H1 (cell line): ENCODE data around the gene CCSER2. TPM values are rescaled to one million over a fixed set of nuclear protein-coding genes. Genes with fewer than 3 reads are reported as not detected.

ENCODE experiments used
- CTCF ChIA-PET: fragments of 300-600 bp; sonication (Branson Sonifier 250); formaldehyde crosslinking; loops from one replicate; lab custom pipeline; 2021; ENCODE audit not compliant: partially characterized antibody; lab: Charles Lee
- POLR2A ChIA-PET: fragments of 300-600 bp; sonication (Branson Sonifier 250); formaldehyde crosslinking; loops from one replicate; lab custom pipeline; 2021; ENCODE audit warnings: inconsistent platforms; ENCODE audit not compliant: partially characterized antibody; lab: Charles Lee
- DNase-seq, 2 experiments: peaks; one replicate each; pipeline versions ENCODE4 v3.0.0 to v3.0.0-alpha.2; 2010 to 2022; ENCODE audit warnings: low spot score in 2 of 2, low read depth in 1 of 2, mixed read lengths in 1 of 2
- FAIRE-seq: peaks from 2 replicates; lab custom pipeline; 2011; peaks lifted over from hg19 to GRCh38; lab: Jason Lieb, UNC
- H2AFZ ChIP-seq: 2 replicates; pipeline ENCODE4 v1.8.1; 2012; ENCODE audit warnings: low read length, inconsistent platforms
- H2AK5ac ChIP-seq: 2 replicates; pipeline ENCODE4 v1.6.1; 2013; ENCODE audit warnings: low read depth, low read length
- H2BK120ac ChIP-seq: replicated peaks from 2 replicates; pipeline ENCODE3; 2013; ENCODE audit warnings: low read depth, low read length, inconsistent platforms
- H2BK12ac ChIP-seq: 2 replicates; pipeline ENCODE4 v1.6.1; 2013; ENCODE audit warnings: low read depth, low read length
- H2BK15ac ChIP-seq: 2 replicates; pipeline ENCODE4 v1.6.1; 2013; ENCODE audit warnings: low read length
- H2BK20ac ChIP-seq: 2 replicates; pipeline ENCODE4 v1.6.1; 2013; ENCODE audit warnings: low read length
- H2BK5ac ChIP-seq: 2 replicates; pipeline ENCODE4 v1.6.1; 2013; ENCODE audit warnings: low read depth, low read length
- H3K14ac ChIP-seq: 2 replicates; pipeline ENCODE4 v1.6.1; 2013; ENCODE audit warnings: inconsistent platforms; ENCODE audit not compliant: insufficient read length
- H3K18ac ChIP-seq: 2 replicates; pipeline ENCODE4 v1.6.1; 2013; ENCODE audit warnings: low read length; ENCODE audit errors: extremely low read depth
- H3K23ac ChIP-seq: 2 replicates; pipeline ENCODE4 v1.6.1; 2013; ENCODE audit warnings: inconsistent platforms; ENCODE audit not compliant: insufficient read length
- H3K23me2 ChIP-seq: 2 replicates; pipeline ENCODE4 v1.6.1; 2013; ENCODE audit warnings: low read depth, low read length
- H3K27ac ChIP-seq: 2 replicates; pipeline ENCODE4 v1.6.1; 2011; ENCODE audit warnings: low read depth, low read length, inconsistent platforms
- H3K27me3 ChIP-seq, 4 experiments: replicated peaks in 1 of 4; 1 replicate in 1 of 4; 2 replicates in 3 of 4; pipeline versions ENCODE4 v1.6.1 to v1.8.1; 2011 to 2013; ENCODE audit warnings: low read length in 3 of 4, mild to moderate bottlenecking in 3 of 4, inconsistent platforms in 2 of 4, mixed read lengths in 2 of 4, moderate library complexity in 1 of 4; ENCODE audit not compliant: control insufficient read depth in 3 of 4, insufficient read depth in 3 of 4; ENCODE audit errors: extremely low read depth in 1 of 4
- H3K36me3 ChIP-seq, 4 experiments: 2 replicates each; pipeline versions ENCODE4 v1.6.1 to v1.8.1; 2011 to 2013; ENCODE audit warnings: mild to moderate bottlenecking in 4 of 4, low read length in 3 of 4, moderate library complexity in 2 of 4, control low read depth in 1 of 4, inconsistent platforms in 1 of 4; ENCODE audit not compliant: insufficient read depth in 4 of 4, control insufficient read depth in 2 of 4
- H3K4ac ChIP-seq: replicated peaks from 2 replicates; pipeline ENCODE3; 2013; ENCODE audit warnings: low read length, low read depth, mixed read lengths, inconsistent platforms; ENCODE audit not compliant: insufficient read length
- H3K4me1 ChIP-seq, 4 experiments: replicated peaks in 1 of 4; 1 replicate in 1 of 4; 2 replicates in 3 of 4; pipeline versions ENCODE4 v1.6.1 to v1.8.1; 2011 to 2013; ENCODE audit warnings: low read length in 3 of 4, inconsistent platforms in 2 of 4, mixed read lengths in 1 of 4; ENCODE audit not compliant: insufficient read depth in 4 of 4, control insufficient read depth in 3 of 4
- H3K4me2 ChIP-seq, 2 experiments: 2 replicates each; pipeline versions ENCODE4 v1.6.1 to v1.8.1; 2011 to 2013; ENCODE audit warnings: low read depth in 2 of 2, low read length in 2 of 2, control low read depth in 1 of 2, inconsistent platforms in 1 of 2, mild to moderate bottlenecking in 1 of 2; ENCODE audit not compliant: insufficient read depth in 1 of 2
- H3K4me3 ChIP-seq, 4 experiments: fragments of 200-600, 300-600 bp in 1 of 4; sonication (generic), shearing (Covaris generic), sonication (Bioruptor Twin) in 1 of 4; 2 replicates each; pipeline versions ENCODE4 v1.5.1 to v1.8.1; 2011 to 2016; ENCODE audit warnings: low read length in 4 of 4, low read depth in 3 of 4, control low read depth in 2 of 4, inconsistent platforms in 2 of 4, mild to moderate bottlenecking in 2 of 4, mixed read lengths in 1 of 4, moderate library complexity in 1 of 4; ENCODE audit not compliant: insufficient read depth in 2 of 4; ENCODE audit errors: extremely low read depth in 1 of 4
- H3K56ac ChIP-seq: replicated peaks from 2 replicates; pipeline ENCODE3; 2013; ENCODE audit warnings: low read depth, mild to moderate bottlenecking, mixed read lengths, low read length, inconsistent platforms; ENCODE audit not compliant: insufficient read length
- H3K79me1 ChIP-seq: 2 replicates; pipeline ENCODE4 v1.6.1; 2013; ENCODE audit warnings: low read depth, low read length, control low read depth
- H3K79me2 ChIP-seq, 2 experiments: 2 replicates each; pipeline versions ENCODE4 v1.6.1 to v1.8.1; 2012 to 2013; ENCODE audit warnings: low read length in 2 of 2, mild to moderate bottlenecking in 2 of 2, inconsistent platforms in 1 of 2; ENCODE audit not compliant: insufficient read depth in 2 of 2, control insufficient read depth in 1 of 2
- H3K9ac ChIP-seq, 4 experiments: replicated peaks in 1 of 4; 1 replicate in 1 of 4; 2 replicates in 3 of 4; pipeline versions ENCODE4 v1.6.1 to v1.8.1; 2011 to 2013; ENCODE audit warnings: low read depth in 3 of 4, low read length in 3 of 4, control low read depth in 2 of 4, mild to moderate bottlenecking in 2 of 4, moderate library complexity in 2 of 4, inconsistent platforms in 1 of 4; ENCODE audit errors: extremely low read depth in 1 of 4
- H3K9me3 ChIP-seq, 2 experiments: 2 replicates each; pipeline versions ENCODE4 v1.6.1 to v1.8.1; 2012 to 2013; ENCODE audit warnings: mild to moderate bottlenecking in 2 of 2, moderate library complexity in 2 of 2, control low read depth in 1 of 2, inconsistent platforms in 1 of 2, low read depth in 1 of 2, low read length in 1 of 2, mixed read lengths in 1 of 2; ENCODE audit not compliant: insufficient read depth in 2 of 2
- H4K20me1 ChIP-seq, 2 experiments: replicated peaks in 1 of 2; 2 replicates each; pipeline versions ENCODE3 to v1.8.1; 2011 to 2013; ENCODE audit warnings: inconsistent platforms in 2 of 2, low read length in 2 of 2, mild to moderate bottlenecking in 1 of 2; ENCODE audit not compliant: insufficient read depth in 2 of 2, control insufficient read depth in 1 of 2
- H4K5ac ChIP-seq: 2 replicates; pipeline ENCODE4 v1.6.1; 2013; ENCODE audit warnings: low read length, low read depth, mixed read lengths, inconsistent platforms; ENCODE audit not compliant: insufficient read length
- H4K8ac ChIP-seq: 2 replicates; pipeline ENCODE4 v1.8.0; 2013; ENCODE audit warnings: mild to moderate bottlenecking, moderate library complexity, low read length, inconsistent platforms; ENCODE audit not compliant: insufficient read depth; ENCODE audit errors: extremely low read depth
- H4K91ac ChIP-seq: replicated peaks from 2 replicates; pipeline ENCODE3; 2013; ENCODE audit warnings: low read length, mixed read lengths, inconsistent platforms; ENCODE audit not compliant: insufficient read length
- ASH2L ChIP-seq: fragments of 200-600, 300-600 bp; sonication (generic); IDR thresholded peaks from one replicate; pipeline ENCODE4 v1.7.1; 2017; ENCODE audit warnings: low read length
- EP300 ChIP-seq, 2 experiments: IDR thresholded peaks; 1 replicate in 1 of 2; 2 replicates in 1 of 2; pipeline ENCODE4 v1.6.1; 2011 to 2012; ENCODE audit warnings: low read depth in 2 of 2, low read length in 2 of 2, mild to moderate bottlenecking in 2 of 2, borderline replicate concordance in 1 of 2, inconsistent platforms in 1 of 2, moderate library complexity in 1 of 2
- KDM4A ChIP-seq: IDR thresholded peaks from one replicate; pipeline ENCODE4 v1.7.1; 2012; ENCODE audit warnings: low read depth, mild to moderate bottlenecking, moderate library complexity, low read length, inconsistent platforms; ENCODE audit not compliant: severe bottlenecking
- POU5F1 ChIP-seq: IDR thresholded peaks from 2 replicates; pipeline ENCODE4 v1.6.1; 2011; ENCODE audit warnings: low read depth, mild to moderate bottlenecking, low read length, moderate library complexity
- TAF7 ChIP-seq: optimal IDR thresholded peaks from 2 replicates; pipeline ENCODE3; 2011; ENCODE audit warnings: low read depth, mild to moderate bottlenecking, inconsistent platforms, low read length, moderate library complexity, borderline replicate concordance
- WGBS, 2 experiments: shearing (Covaris generic) in 1 of 2; methylation state at CpG; one replicate each; pipeline versions ENCODE4 v1.1.6 to v1.1.7; 2013 to 2015; ENCODE audit warnings: low lambda C conversion rate in 2 of 2, mixed read lengths in 2 of 2, inconsistent platforms in 1 of 2, low coverage in 1 of 2, missing lambda C conversion rate in 1 of 2; ENCODE audit not compliant: insufficient replicate concordance in 2 of 2, insufficient coverage in 1 of 2, insufficient read length in 1 of 2; ENCODE audit errors: extremely low coverage in 1 of 2, missing lambda C conversion rate in 1 of 2; 5-methylcytosine and 5-hydroxymethylcytosine counted together
- polyA plus RNA-seq, 7 experiments: library from polyadenylated mRNA; depleted of rRNA in 3 of 7; stranded (reverse) in 5 of 7; unstranded in 2 of 7; fragments of >200 nt in 5 of 7; fragments of 200-250 nt in 2 of 7; gene quantifications; 1 replicate in 5 of 7; 2 replicates in 1 of 7; 4 replicates in 1 of 7; pipeline versions ENCODE4 v1.2.1 to v1.2.3, GENCODE V29; 2011 to 2013; ENCODE audit warnings: missing spikeins in 2 of 7, mixed read lengths in 2 of 7
- total RNA-seq: library from RNA; stranded (reverse); fragmentation: NEBNext Ultra II Directional; extraction: Animal tissue kit (Norgen Biotek cat#: 25700); gene quantifications from 2 replicates; pipeline ENCODE4 v1.2.1, GENCODE V29; 2021

Gene CCSER2
- total and polyA plus RNA-seq, 2 of the 8 experiments (the other 6 are each of a cell fraction or from before 2014, with no cell fraction given): 6.9 to 30.5 TPM

DNA sequence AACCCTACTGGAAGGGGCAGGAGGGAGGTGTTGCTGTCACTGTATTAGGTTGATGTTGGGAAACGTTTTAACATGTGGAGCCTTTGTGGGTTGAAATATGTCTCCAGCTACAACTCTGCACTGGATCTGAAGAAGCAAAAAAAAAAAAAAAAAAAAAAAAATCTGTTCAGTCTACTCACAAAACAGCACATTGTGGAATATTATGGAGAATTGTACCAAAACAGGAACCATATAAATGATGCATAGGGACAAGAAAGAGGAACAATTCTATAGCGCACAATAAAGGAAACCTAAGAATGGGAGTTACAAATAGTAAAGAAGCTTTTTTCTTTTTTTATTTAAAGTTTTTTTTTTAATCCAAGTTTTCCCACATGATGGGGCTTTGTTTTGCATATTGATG, 63.8 kb downstream of the CCSER2 start:
- H3K4ac ChIP-seq: no peak overlapping the region
- H3K4me2 ChIP-seq: no peak overlapping the region
- peaks cover 4% of the 10 kb centered on the region in 2 experiments; a peak in 2 of 4 replicates for H3K9me3 ChIP-seq
- H2AFZ ChIP-seq: no peak overlapping the region
- peaks cover 3% of the 10 kb centered on the region; the same call in 1 of the 2 replicates for H3K23me2 ChIP-seq
- FAIRE-seq (no peak), DNase-seq (no peak)
- H3K79me2 ChIP-seq: no peaks in the 10 kb centered on the region
- H4K20me1 ChIP-seq: no peaks in the 10 kb centered on the region
- peaks cover 0 to 4% (median 0%) of the 10 kb centered on the region in 4 experiments; a peak in 2 of 8 replicates for H3K36me3 ChIP-seq
- no peak overlapping the region for H2BK120ac ChIP-seq
- H3K9ac ChIP-seq: no peak overlapping the region
- H2BK12ac ChIP-seq: no peak overlapping the region
- H3K27ac ChIP-seq: no peak overlapping the region
- no peak overlapping the region for H2BK5ac ChIP-seq
- POLR2A ChIA-PET: no interaction called here
- H3K4me3 ChIP-seq: no peak overlapping the region
- H4K91ac ChIP-seq: no peak overlapping the region
- H4K8ac ChIP-seq: no peak overlapping the region
- H2AK5ac ChIP-seq: no peak overlapping the region
- 0 out of 2 replicates have a peak, but pooled peaks cover 3% of the 10 kb centered on the region for H3K79me1 ChIP-seq
- no peak overlapping the region for H3K14ac ChIP-seq
- WGBS, 2 experiments: 86% methylated on average over 2 of the region's 2 CpGs; no CpG with 5 or more reads in 1 of the 2 experiments
- no peak overlapping the region for H4K5ac ChIP-seq
- TF ChIP-seq ASH2L (no peak), TAF7 (no peak), POU5F1 (no peak), EP300 (IDR thresholded peaks at IDR 0.05; ENCODE audit: borderline replicate concordance in 1 of 2, low read depth in 2 of 2, low read length in 2 of 2) (no peak), KDM4A (no peak)
- TF ChIP-seq, all 59 proteins: peak for 0
- no peak overlapping the region for H3K56ac ChIP-seq
- CTCF ChIA-PET: interaction anchor here (0.7 to 2.0 kb wide), 2 partner anchors 11 to 145 kb away, joined by 3 to 10 read pairs; no protein-coding TSS in a partner anchor
- no peaks in the 10 kb centered on the region for H3K27me3 ChIP-seq
- H2BK20ac ChIP-seq: no peak overlapping the region
- H3K23ac ChIP-seq: no peak overlapping the region
- no peak overlapping the region for H2BK15ac ChIP-seq
- no peak overlapping the region for H3K18ac ChIP-seq
- peaks cover 0 to 7% (median 0%) of the 10 kb centered on the region in 4 experiments; a peak in 2 of 7 replicates for H3K4me1 ChIP-seq
